GM21367 (cell line): ENCODE measurements around the gene TENM4.

Experiments
- ATAC-seq: cut with Tn5 transposase; IDR thresholded peaks from one replicate; pipeline ENCODE4 v1.9.1; 2021; ENCODE audit not compliant: unreplicated experiment

TENM4 gene

DNA sequence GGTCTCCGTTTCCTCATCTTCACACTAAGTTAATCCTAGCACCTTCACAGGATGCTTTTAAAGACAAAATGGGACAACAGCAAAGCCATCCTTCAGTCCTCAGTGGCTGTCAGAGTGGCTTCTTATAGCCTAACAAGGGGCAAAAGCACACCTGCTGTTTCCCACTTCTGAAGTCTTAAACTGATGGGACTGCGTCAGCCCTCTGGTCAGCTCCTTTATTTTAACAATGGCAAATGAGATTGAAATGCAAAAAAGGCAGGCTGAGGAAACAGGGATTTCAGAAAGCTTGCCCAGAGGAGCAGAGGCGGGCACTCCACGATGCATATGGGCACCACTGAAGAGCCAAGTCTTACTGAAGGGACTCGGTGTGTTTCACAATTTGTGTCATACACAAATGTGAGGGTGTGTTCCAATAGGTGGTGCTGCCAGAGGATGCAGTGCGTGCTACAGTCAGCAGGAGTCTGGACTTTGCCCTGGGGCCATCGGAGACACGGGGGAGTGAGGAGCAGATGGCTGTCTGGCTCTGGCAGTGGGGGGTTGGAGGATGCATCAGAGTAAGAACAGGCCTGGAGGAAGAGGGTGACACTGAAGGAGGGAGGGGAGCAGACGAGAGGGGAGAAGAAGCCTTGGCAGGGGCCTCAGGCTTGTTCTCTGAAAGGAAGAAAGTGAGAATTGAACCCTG is 47.3 kb downstream of the TENM4 start:
- no peak for ATAC-seq

- ATAC-seq = no peak
Measured at GRCh38 chr11:79392161-79392560, 48.7 kb downstream of the TENM4 start.

- no peak for ATAC-seq
Measured at GRCh38 chr11:79390923-79391322, 49.9 kb downstream of the TENM4 start.

- ATAC-seq = no peak
Measured at GRCh38 chr11:79390477-79390876, 50.4 kb downstream of the TENM4 start.

- ATAC-seq = no peak
Measured at GRCh38 chr11:79388201-79388600, 52.6 kb downstream of the TENM4 start.

DNA sequence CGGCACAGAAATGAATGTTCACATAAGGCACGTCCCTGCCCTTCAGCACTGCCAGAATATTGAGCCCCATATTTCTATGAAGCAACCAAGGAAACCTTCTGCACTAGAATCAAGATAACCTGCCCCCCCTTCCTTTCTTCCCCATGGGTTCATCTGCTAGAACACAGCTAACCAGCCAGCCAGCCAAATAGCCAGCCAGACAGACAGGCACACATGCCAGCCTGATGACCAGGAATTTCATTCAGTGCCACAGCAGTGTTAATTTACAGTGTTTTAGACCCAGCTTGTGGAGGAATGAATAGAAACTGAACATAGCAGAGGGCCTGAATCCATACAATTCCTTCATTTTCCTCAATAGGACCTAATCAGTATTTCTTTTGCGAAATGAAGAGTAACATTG is 57.0 kb downstream of the TENM4 start:
- ATAC-seq = no peak

DNA sequence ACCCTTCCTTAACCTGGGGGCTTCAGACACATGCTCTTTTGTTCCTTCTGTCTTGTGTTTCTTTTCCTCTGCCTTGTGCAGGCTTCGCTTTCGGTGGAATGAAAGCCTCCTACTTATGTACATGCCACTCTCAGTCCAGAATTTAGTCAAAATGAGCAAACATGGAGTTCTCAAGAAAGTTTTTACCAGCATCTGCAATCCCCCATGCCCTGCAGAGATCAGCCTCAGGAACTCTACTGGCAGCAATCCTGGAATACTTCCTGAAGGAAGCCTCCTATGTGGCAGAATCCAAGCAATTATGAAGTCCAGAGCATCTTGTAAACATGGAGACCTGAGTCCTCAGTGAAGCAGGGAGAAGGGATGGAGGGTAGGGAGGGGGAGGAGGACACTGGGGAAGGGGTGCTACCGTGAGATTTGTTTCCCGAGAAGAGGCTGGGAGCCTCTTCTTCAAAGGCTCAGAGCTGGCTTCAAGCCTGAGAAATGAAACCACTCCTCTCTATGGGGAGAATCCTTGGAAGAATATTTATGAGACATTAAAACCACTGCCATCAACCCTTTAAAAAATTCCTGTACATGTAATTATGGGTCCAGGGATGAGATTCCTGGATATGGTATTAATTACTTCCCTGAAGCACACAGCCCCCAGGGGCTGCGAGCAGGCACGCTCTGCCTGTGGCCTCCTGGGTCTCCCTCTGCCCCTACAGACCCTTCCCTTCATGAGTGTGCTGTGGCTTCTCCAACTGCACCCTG is 58.4 kb downstream of the TENM4 start:
- no peak for ATAC-seq

GRCh38 chr11:79381036-79381435 is 59.8 kb downstream of the TENM4 start:
- ATAC-seq = no peak

DNA sequence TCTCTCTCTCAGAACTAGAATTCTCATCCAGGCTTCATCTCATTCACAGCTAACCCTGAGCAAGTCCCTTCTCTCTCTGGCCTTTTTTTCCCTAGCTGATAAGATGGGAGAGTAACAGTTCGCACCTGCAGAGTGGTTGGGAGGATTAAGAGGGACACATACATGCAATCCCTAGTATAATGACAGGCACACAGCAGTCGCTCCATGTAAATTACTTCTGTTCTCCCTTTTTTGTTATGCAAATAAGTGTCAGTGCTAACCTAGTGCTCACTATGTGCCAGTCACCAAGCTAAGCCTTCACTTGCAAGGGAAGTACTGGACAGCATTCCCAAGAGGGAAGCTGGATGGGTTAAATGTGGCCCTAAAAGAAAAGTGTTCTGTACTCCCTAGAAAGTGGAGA is 63.4 kb downstream of the TENM4 start:
- ATAC-seq = no peak

DNA sequence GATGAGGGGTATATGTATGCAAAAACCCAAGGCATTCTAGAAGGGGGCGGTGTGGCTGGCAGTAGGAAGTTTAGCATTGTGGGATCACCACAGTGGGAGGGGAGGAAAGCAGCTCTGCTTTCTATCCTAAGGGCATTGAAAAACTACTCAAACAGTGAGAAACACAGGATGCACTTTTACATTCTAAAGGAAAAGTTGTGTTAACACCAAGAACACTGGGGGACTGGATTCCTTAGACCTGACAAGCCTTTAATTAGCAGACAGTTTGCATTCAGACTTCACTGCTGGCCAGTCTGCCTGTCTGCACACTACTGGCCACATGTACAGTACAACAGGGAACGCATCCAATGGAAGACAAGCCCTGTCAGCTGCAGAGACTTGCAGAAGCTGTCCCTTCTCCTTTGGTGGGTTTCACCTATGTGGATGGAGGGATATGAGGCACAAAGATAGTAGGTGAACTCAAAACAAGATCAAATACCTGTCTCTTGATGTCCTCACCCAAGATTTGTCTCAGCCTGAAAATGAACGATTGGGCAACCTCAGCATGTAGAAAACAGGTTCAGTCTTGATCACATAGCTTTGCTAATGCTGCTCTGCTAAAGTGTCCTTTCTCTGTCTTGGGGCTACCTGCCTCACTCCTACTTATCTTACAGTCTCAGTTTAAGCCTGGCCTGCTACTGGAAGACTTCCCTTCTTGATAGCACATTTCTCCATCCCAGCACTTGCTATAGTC is 64.8 kb downstream of the TENM4 start:
- ATAC-seq = no peak

DNA sequence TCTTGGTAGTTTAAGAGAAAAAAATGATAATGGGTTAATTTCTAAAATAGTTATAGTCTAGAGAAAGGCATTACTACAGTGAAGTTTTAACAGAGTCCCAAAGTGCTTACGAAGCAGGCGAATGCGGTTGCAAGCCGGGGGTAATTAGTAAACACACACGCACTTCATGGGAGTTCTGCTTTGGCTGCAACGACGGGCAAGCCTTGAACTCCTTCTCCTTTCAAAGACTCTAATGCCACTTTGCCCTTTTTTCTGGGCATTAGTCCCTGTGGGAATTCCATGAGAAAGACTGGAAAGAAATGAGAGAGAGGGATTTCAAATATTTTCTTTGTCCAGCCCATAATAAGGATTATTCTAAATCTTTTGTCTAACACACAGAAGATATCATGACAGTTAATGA is 66.1 kb downstream of the TENM4 start:
- no peak for ATAC-seq

- ATAC-seq = no peak
Measured at GRCh38 chr11:79371724-79372123, 69.1 kb downstream of the TENM4 start.

- no peak for ATAC-seq
Measured at GRCh38 chr11:79371152-79371551, 69.7 kb downstream of the TENM4 start.

DNA sequence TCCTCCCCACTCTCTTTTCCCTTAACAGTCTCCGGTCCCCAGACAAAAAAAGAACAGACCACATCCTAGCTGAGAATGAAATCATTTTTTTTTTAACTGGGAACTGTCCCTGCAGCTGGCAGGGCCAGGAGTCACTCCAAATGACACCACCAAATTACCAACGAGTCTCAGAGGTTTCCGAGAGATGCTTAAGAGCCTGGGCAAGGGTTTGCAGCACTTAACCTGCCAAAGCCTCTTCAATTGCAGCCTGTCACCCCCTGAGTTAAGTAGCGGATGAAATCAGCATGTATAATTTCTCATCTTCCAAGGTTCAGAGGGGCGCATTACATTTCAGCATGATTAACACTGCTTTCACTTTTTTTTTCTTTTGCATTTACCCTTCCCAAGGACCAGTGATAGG is 71.8 kb downstream of the TENM4 start:
- ATAC-seq = no peak

GRCh38 chr11:79367844-79368243 is 73.0 kb downstream of the TENM4 start:
- ATAC-seq = no peak

GRCh38 chr11:79366218-79366617 is 74.6 kb downstream of the TENM4 start:
- no peak for ATAC-seq

DNA sequence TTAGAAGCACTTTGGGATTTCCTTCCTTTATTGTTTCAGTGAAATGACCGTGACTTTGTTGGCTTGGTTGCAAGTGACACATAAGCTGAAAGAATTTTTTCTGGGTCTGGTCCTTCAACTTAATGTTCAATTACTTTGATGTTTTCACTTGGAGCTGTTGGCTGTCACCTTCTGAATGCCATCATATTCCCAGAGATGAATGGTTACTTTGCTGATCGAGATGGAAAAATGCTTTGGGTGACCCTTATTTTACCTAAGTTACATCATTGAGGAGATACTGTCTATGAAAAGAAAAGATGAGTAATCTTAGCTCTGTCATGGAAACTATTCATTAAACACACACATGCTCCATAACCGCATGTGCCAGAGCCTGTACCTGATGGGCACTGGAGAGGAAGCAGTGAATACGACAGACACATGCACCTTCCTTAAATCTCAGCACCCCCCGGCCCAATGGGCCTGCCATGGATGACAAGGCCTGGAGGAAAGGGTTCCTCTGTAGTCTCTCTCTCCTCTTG is 76.9 kb downstream of the TENM4 start:
- ATAC-seq = no peak

DNA sequence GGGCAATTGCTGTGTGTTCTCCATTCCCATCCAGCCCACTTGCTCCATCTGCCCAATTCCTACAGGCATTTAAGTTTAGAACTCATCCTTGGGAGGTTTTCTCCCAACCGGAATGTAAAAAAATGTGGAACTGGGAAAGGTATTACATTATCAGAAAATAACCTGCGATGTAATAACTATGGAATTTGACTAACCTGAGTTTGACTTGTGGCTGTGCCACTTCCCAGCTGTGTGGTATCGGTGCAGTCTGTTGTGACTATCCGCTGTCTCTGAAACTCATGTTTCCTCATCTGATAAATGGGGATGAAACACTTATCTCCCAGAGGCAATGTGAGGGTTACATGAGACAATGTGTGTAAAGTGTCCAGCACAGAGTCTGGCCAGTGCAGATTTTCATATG is 77.6 kb downstream of the TENM4 start:
- ATAC-seq = no peak

DNA sequence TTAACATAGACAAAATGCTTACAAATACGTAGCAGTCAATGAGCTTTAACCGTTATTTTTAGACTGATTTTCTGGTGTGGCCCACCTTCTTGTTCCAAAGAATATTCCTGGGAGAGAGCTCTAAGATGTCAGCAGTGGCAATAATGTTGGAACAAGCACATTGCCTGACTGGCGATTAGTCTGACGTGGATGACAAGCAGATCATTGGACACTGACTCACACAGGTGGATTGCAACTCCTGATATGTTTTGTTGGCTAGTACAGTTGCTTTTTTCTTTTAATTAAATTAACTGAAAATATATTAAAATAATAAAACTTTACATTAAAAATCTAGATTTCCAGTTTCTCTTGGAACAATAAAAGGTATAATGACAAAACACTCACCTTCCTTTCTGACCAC is 78.0 kb downstream of the TENM4 start:
- no peak for ATAC-seq

DNA sequence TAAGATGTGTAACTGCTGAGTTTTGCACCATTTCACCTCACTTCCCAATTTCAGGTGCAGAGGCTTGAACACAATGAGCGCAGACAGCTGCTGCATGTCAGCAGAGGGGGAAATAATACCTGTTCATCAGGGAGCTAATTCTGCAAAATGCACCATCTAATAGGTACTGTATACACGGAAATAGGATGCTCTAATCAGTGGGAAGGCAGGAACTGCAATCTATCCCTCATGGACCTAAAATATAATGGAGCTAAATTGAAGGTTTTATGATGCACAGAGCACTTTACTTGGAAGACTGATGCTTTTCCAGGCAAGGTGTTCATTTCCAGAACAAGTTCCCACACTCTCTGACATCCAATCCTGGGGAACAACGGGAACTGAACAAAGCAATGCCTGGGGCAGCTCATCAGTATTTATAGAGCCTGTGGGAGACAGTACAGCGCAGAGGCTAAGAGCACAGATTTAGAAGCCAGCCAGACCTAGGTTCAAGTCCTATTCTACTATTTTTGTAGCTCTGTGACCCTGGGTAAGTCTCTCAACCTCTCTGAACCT is 78.5 kb downstream of the TENM4 start:
- ATAC-seq = no peak

DNA sequence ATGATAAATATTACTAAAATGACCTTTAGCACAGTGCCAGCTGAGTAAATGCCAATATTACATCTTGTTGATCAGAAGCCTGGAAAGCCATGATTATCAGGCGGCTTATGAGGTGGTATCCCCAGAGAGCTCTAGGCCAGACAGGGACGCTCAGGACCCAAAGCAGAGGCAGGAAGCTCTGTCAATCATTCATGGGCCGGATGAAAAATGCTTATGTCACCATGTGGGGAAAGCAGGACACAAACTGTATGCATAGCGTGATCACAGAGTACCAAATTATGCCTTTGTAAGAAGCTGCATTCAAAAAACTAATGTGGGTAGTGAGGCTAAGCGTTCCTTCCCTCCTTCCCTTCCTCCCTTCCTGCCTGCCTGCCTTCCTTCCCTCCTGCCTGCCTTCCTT is 82.6 kb downstream of the TENM4 start:
- no peak for ATAC-seq

- no peak for ATAC-seq
Measured at GRCh38 chr11:79353706-79354105, 87.1 kb downstream of the TENM4 start.
